ENCODE data around the gene ZNRD2.
A peak's percentile ranks its signal among the peaks of the same experiment; 100 is the strongest.
"Not testable (repeated sequence)": the region's sequence is repeated elsewhere in the genome, so short reads cannot be mapped to it uniquely, and the experiment has no call there.

The ZNRD2 gene, protein sequence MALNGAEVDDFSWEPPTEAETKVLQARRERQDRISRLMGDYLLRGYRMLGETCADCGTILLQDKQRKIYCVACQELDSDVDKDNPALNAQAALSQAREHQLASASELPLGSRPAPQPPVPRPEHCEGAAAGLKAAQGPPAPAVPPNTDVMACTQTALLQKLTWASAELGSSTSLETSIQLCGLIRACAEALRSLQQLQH

GRCh38 chr11:65569973-65570918, at the start of gene ZNRD2:
Gene ZNRD2, plus strand, starts transcription at chr11:65570477. Its CDS starts 15 bp downstream, at chr11:65570492.
- no peaks in the 10 kb centered on the region for H3K9me3 Mint-ChIP-seq (ENCODE audit: low read depth)
- peaks cover 65% of the 10 kb centered on the region for H3K4me1 Mint-ChIP-seq (ENCODE audit: low read depth)
- H3K4me3 Mint-ChIP-seq, result peak within 1 kb of the TSS; percentile 99
- H3K27me3 Mint-ChIP-seq, result no peaks in the 10 kb centered on the region
- peaks cover 8% of the 10 kb centered on the region for H3K36me3 Mint-ChIP-seq
- H3K27ac Mint-ChIP-seq, result peak within 1 kb of the TSS; percentile 99

DNA sequence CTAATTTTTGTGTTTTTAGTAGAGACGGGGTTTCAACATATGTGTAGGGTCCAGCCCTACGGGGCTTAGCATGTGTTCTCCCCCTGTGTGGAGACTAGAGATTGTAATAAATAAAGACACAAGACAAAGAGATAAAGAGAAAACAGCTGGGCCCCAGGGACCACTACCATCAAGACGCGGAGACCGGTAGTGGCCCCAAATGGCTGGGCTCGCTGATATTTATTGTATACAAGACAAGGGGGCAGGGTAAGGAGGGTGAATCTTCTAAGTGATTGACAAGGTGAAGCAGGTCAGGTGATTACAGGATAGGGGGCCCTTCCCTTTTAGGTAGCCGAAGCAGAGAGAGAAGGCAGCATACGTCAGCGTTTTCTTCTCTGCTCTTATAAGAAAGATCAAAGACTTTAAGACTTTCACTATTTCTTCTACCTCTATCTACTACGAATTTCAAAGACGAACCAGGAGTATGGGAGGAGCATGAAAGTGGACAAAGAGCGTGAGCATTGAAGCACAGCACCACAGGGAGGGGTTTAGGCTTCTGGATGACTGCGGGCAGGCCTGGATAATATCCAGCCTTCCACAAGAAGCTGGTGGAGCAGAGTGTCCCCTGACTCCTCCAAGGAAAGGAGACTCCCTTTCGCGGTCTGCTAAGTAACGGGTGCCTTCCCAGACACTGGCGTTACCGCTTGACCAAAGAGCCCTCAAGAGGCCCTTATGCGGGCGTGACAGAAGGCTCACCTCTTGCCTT, 48.3 kb upstream of the ZNRD2 start:
- H3K9me3 Mint-ChIP-seq (ENCODE audit: low read depth); H3K27me3 Mint-ChIP-seq; H3K36me3 Mint-ChIP-seq: not testable (repeated sequence)
- Mint-ChIP-seq H3K4me1 (ENCODE audit: low read depth) (peaks cover 42% of the 10 kb centered on the region), H3K4me3 (peak overlapping the region; percentile 79), H3K27ac (peak overlapping the region; percentile 51)

DNA sequence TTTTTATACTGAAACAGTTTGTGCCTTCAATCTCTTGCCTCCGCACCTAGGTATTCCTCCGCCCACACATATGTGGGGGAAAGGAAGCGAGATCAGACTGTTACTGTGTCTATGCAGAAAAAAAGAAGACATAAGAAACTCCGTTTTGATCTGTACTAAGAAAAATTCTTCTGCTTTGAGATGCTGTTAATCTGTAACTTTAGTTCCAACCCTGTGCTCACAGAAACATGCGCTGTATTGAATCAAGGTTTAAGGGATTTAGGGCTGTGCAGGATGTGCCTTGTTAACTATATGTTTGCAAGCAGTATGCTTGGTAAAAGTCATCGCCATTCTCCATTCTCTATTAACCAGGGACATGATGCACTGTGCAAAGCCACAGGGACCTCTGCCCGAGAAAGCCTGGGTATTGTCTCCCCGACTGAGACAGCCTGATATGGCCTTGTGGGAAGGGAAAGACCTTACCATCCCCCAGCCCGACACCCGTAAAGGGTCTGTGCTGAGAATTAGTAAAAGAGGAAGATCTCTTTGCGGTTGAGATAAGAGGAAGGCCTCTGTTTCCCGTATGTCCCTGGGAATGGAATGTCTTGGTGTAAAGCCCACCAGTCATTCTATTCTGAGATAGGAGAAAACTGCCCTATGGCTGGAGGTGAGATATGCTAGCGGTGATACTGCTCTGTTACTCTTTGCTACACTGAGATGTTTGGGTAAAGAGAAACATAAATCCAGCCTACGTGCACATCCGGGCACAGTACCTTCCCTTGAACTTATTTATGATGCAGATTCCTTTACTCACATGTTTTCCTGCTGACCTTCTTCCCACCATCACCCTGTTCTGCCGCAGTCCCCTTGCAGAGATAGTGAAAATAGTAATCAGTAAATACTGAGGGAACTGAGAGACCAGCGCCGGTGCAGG, 47.3 kb upstream of the ZNRD2 start:
- H3K4me3 Mint-ChIP-seq, result peak overlapping the region; percentile 79
- peaks cover 47% of the 10 kb centered on the region for H3K4me1 Mint-ChIP-seq (ENCODE audit: low read depth)
- not testable (repeated sequence) for H3K9me3 Mint-ChIP-seq (ENCODE audit: low read depth); H3K36me3 Mint-ChIP-seq; H3K27me3 Mint-ChIP-seq
- H3K27ac Mint-ChIP-seq, result peak overlapping the region; percentile 82

DNA sequence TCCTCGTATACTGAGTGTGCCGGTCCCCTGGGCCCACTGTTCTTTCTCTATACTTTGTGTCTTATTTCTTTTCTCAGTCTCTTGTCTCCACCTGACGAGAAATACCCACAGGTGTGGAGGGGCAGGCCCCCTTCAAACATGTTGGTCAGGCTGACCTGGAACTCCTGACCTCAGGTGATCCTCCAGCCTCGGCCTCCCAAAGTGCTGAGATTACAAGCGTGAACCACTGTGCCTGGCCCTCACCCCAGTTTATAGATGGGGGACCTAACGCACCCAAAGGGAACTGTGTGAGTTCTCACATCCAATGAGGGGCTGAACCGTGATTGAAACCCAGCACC, 46.7 kb upstream of the ZNRD2 start:
- peak overlapping the region; percentile 79 for H3K4me3 Mint-ChIP-seq
- H3K9me3 Mint-ChIP-seq (ENCODE audit: low read depth); H3K27me3 Mint-ChIP-seq; H3K36me3 Mint-ChIP-seq: not testable (repeated sequence)
- H3K27ac Mint-ChIP-seq, result peak overlapping the region; percentile 82
- peaks cover 48% of the 10 kb centered on the region for H3K4me1 Mint-ChIP-seq (ENCODE audit: low read depth)

GRCh38 chr11:65524014-65524740, 46.1 kb upstream of the ZNRD2 start:
- H3K27ac Mint-ChIP-seq, result peak overlapping the region; percentile 87
- no peaks in the 10 kb centered on the region for H3K36me3 Mint-ChIP-seq
- no peaks in the 10 kb centered on the region for H3K9me3 Mint-ChIP-seq (ENCODE audit: low read depth)
- H3K4me1 Mint-ChIP-seq (ENCODE audit: low read depth), result peaks cover 52% of the 10 kb centered on the region
- peak overlapping the region; percentile 79 for H3K4me3 Mint-ChIP-seq
- H3K27me3 Mint-ChIP-seq, result no peaks in the 10 kb centered on the region

DNA sequence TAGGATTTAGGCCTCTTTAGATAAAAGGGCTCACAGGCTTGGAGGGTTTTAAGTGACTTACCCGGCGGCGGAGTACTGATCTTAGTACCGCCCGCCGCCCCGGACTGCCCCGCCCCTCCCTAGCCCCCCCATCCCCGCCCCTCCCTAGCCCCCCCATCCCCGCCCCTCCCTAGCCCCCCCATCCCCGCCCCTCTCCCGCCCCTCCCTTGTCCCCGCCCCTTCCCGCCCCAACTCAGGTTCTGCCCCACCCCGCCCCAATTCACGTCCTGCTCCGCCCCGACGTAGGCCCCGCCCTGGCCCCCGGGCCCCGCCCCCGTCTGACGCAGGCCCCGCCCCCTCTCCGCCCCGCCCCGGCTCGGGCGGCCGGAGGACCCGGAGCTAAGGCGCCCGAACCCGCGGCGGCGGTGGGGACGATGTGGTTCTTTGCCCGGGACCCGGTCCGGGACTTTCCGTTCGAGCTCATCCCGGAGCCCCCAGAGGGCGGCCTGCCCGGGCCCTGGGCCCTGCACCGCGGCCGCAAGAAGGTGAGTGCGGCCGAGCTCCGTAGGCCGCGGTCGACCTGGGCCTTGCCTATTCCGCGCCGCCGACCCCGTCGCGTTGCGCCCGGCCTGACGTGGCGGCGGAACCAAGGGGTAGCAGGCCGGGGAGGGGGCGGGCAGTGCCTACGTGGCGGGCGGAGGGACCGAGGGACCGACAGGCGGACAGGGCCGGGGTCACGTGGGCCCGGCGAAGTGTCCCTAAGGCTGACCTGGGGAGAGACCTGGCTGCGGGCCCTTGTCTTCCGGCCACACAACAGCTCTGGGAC, 45.3 kb upstream of the ZNRD2 start, which contains the start of gene SCYL1:
SCYL1 (plus strand) TSS at position 343 of the 805 bp plus-strand sequence; CDS start at position 414, 71 bp downstream.
- Mint-ChIP-seq H3K9me3 (ENCODE audit: low read depth) (no peaks in the 10 kb centered on the region), H3K4me3 (peak within 1 kb of the TSS; percentile 90), H3K27me3 (no peaks in the 10 kb centered on the region), H3K36me3 (no peaks in the 10 kb centered on the region), H3K27ac (peak within 1 kb of the TSS; percentile 87), H3K4me1 (ENCODE audit: low read depth) (peaks cover 56% of the 10 kb centered on the region)

GRCh38 chr11:65525546-65526480, 44.5 kb upstream of the ZNRD2 start:
- H3K4me3 Mint-ChIP-seq, result peak overlapping the region; percentile 90
- H3K36me3 Mint-ChIP-seq, result no peaks in the 10 kb centered on the region
- H3K4me1 Mint-ChIP-seq (ENCODE audit: low read depth), result peaks cover 62% of the 10 kb centered on the region
- H3K9me3 Mint-ChIP-seq (ENCODE audit: low read depth), result no peaks in the 10 kb centered on the region
- peak overlapping the region; percentile 68 for H3K27ac Mint-ChIP-seq
- no peaks in the 10 kb centered on the region for H3K27me3 Mint-ChIP-seq

DNA sequence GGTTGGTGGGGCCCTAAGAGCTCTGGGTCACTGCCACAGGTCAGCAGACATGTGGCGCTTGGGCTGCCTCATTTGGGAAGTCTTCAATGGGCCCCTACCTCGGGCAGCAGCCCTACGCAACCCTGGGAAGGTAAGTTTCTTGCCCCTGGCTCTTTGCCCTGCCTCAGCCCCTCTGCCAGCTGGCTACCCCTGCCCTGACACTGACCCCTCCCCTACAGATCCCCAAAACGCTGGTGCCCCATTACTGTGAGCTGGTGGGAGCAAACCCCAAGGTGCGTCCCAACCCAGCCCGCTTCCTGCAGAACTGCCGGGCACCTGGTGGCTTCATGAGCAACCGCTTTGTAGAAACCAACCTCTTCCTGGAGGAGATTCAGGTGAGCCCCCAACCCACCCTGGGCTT, 43.5 kb upstream of the ZNRD2 start:
- Mint-ChIP-seq H3K27me3 (no peaks in the 10 kb centered on the region), H3K9me3 (ENCODE audit: low read depth) (no peaks in the 10 kb centered on the region), H3K4me3 (peak overlapping the region; percentile 60), H3K27ac (no peak overlapping the region), H3K36me3 (no peaks in the 10 kb centered on the region), H3K4me1 (ENCODE audit: low read depth) (peaks cover 58% of the 10 kb centered on the region)

DNA sequence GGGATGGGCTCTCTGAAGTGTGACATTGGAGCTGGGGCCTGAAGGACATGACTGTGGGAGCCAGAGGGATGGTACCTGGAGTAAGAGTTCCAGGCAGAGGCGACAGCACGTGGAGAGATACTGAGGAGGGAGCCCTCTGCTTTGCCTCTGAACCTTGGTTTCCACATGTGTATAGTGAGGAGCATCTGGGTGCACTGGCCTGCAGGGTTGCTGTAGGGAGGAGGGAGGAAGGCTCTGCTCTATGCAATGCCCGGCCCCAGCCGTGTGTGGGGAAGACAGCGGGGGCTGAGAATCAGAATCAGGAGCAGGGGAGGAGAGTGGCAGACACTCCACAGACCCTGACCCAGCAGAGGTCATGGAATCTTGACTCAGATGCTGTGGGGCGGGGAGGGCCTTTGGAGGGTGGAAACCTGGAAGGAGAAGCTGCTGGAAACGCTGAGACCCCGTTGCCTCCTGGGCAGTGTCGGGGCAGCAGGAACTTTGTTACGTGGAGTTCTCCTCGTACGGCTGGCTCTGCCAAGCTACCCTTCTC, 41.4 kb upstream of the ZNRD2 start:
- Mint-ChIP-seq H3K4me3 (no peak overlapping the region), H3K27ac (no peak overlapping the region), H3K36me3 (no peaks in the 10 kb centered on the region), H3K9me3 (ENCODE audit: low read depth) (no peaks in the 10 kb centered on the region), H3K27me3 (no peaks in the 10 kb centered on the region), H3K4me1 (ENCODE audit: low read depth) (peaks cover 38% of the 10 kb centered on the region)

- Mint-ChIP-seq H3K9me3 (ENCODE audit: low read depth) (no peaks in the 10 kb centered on the region), H3K27me3 (no peaks in the 10 kb centered on the region), H3K4me3 (peak overlapping the region; percentile 6), H3K27ac (peak overlapping the region; percentile 55), H3K4me1 (ENCODE audit: low read depth) (peaks cover 31% of the 10 kb centered on the region), H3K36me3 (no peaks in the 10 kb centered on the region)
Measured at GRCh38 chr11:65529475-65530156, 40.7 kb upstream of the ZNRD2 start.

DNA sequence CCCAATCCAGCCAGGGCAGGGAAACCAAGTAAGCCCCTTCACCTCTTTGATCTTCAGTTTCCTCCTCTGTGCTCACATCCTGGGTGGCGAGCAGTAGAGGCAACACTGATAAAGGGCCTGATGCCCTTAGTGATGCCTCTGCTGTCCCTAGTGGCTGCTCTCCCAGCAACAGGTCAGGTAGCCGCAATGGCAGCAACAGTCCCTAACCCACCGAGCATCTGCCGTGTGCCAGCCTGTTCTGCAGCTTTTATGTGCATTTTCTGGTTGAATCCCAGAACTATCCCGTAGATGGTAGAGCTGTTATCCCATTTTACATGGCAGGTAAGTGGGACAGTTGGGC, 40.1 kb upstream of the ZNRD2 start:
- Mint-ChIP-seq H3K4me3 (no peak overlapping the region), H3K27ac (peak overlapping the region; percentile 55), H3K27me3 (no peaks in the 10 kb centered on the region), H3K36me3 (no peaks in the 10 kb centered on the region), H3K9me3 (ENCODE audit: low read depth) (no peaks in the 10 kb centered on the region), H3K4me1 (ENCODE audit: low read depth) (peaks cover 31% of the 10 kb centered on the region)

Data from activated naive CD8-positive, alpha-beta T cell (primary cell).